ENCODE data around the gene SLC35G3. TPM values are rescaled to one million over a fixed set of nuclear protein-coding genes. Genes with fewer than 3 reads are reported as not detected.

The SLC35G3 gene
- polyA plus RNA-seq, 1 donor (not counting 4 experiments of a cell fraction or from before 2014, with no cell fraction given): not detected

DNA sequence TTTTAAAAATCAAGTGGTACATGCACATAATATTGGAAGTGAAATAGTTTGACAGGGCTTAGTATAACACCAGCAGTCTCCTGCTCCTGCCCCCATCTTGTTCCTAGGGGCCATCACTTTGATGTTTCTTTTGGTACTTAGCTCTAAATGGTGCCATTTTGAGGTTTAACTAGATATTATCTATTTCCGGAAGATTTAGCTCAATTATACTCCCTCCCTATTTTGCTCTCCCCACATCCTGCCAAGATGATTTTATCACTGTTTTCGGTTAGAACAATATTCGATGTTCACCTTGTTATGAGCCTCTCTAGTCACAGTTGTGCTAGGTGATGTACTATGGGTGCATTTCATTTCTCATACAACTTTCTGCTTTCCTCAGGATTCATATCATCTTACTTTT lies 20.0 kb upstream of the SLC35G3 start:
- Histone ChIP-seq H3K4me2 (ENCODE audit: control insufficient read depth, extremely low read depth, insufficient read depth, low read depth, low read length) (no peak overlapping the region), H3K27me3 (ENCODE audit: control insufficient read depth, extremely low read depth, insufficient read depth, low read length) (no peaks in the 10 kb centered on the region), H4K20me1 (ENCODE audit: control insufficient read depth, extremely low read depth, insufficient read depth, low read length) (no peaks in the 10 kb centered on the region), H3K9me1 (ENCODE audit: control insufficient read depth, extremely low read depth, insufficient read depth, low read length) (no peaks in the 10 kb centered on the region), H3K4me1 (ENCODE audit: control insufficient read depth, extremely low read depth, insufficient read depth, low read length) (no peaks in the 10 kb centered on the region), H3K36me3 (ENCODE audit: control insufficient read depth in 2 of 2, extremely low read depth in 1 of 2, insufficient read depth in 2 of 2, low read length in 2 of 2) (no peaks in the 10 kb centered on the region), H3K4me3 (ENCODE audit: control insufficient read depth in 2 of 3, extremely low read depth in 1 of 3, insufficient read depth in 2 of 3, low read depth in 1 of 3, low read length in 3 of 3) (no peak overlapping the region), H3K79me2 (ENCODE audit: control insufficient read depth, insufficient read depth, low read length) (no peaks in the 10 kb centered on the region), H2AFZ (ENCODE audit: control insufficient read depth, low read length) (no peak overlapping the region), H3K9ac (ENCODE audit: control insufficient read depth, extremely low read depth, insufficient read depth, low read length) (no peak overlapping the region), H3K9me3 (ENCODE audit: control insufficient read depth, low read depth, low read length) (no peaks in the 10 kb centered on the region), H3K27ac (ENCODE audit: control insufficient read depth, insufficient read depth, low read length) (no peak overlapping the region)
- FAIRE-seq (no peak), DNase-seq (ENCODE audit: low read depth, low spot score) (no peak)
- dilution Hi-C loops (cut with MboI; ENCODE audit: extremely low pct_ligation_motif_present, low sequenced_read_pairs): no loop called here
- no peak for TF ChIP-seq EZH2 (IDR thresholded peaks at IDR 0.05; ENCODE audit: low read length)
- TF ChIP-seq, protein P1, sequence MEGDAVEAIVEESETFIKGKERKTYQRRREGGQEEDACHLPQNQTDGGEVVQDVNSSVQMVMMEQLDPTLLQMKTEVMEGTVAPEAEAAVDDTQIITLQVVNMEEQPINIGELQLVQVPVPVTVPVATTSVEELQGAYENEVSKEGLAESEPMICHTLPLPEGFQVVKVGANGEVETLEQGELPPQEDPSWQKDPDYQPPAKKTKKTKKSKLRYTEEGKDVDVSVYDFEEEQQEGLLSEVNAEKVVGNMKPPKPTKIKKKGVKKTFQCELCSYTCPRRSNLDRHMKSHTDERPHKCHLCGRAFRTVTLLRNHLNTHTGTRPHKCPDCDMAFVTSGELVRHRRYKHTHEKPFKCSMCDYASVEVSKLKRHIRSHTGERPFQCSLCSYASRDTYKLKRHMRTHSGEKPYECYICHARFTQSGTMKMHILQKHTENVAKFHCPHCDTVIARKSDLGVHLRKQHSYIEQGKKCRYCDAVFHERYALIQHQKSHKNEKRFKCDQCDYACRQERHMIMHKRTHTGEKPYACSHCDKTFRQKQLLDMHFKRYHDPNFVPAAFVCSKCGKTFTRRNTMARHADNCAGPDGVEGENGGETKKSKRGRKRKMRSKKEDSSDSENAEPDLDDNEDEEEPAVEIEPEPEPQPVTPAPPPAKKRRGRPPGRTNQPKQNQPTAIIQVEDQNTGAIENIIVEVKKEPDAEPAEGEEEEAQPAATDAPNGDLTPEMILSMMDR (optimal IDR thresholded peaks at IDR 0.05 in 1 of 3, IDR thresholded peaks at IDR 0.05 in 1 of 3, conservative IDR thresholded peaks at IDR 0.05 in 1 of 3; ENCODE audit: extremely low read depth in 1 of 3, insufficient read depth in 2 of 3, low read length in 3 of 3): no peak

DNA sequence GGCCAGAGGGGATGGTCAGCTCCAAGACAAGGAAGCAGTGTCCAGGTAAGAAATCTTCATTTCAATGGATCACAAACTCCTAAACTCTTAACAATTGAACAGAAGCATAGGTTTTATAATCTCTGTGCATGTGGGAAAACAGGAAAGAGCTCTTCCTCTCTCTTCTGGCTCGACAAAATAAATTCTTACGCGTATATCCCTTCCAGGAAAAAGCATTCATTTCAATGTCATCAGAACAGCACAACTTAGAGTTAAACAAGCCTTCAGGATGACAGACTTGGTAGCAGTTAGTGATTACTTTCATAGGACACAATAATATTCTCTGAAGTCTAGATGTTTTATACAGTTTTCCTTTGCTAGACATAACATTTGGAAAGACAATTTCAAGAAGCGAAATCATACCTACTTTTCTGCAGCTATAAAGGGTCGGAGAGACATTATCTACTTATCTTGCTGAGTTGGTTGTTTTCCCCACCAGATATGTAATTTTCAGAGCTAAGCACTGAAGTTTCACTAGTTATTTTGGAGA lies 19.3 kb upstream of the SLC35G3 start:
- no peaks in the 10 kb centered on the region for H3K79me2 ChIP-seq (ENCODE audit: control insufficient read depth, insufficient read depth, low read length)
- no peaks in the 10 kb centered on the region for H3K9me3 ChIP-seq (ENCODE audit: control insufficient read depth, low read depth, low read length)
- H3K36me3 ChIP-seq (ENCODE audit: control insufficient read depth in 2 of 2, extremely low read depth in 1 of 2, insufficient read depth in 2 of 2, low read length in 2 of 2): no peaks in the 10 kb centered on the region
- no peak overlapping the region for H2AFZ ChIP-seq (ENCODE audit: control insufficient read depth, low read length)
- TF ChIP-seq, protein P1 (optimal IDR thresholded peaks at IDR 0.05 in 1 of 3, IDR thresholded peaks at IDR 0.05 in 1 of 3, conservative IDR thresholded peaks at IDR 0.05 in 1 of 3; ENCODE audit: extremely low read depth in 1 of 3, insufficient read depth in 2 of 3, low read length in 3 of 3): no peak
- TF ChIP-seq EZH2 (IDR thresholded peaks at IDR 0.05; ENCODE audit: low read length): no peak
- dilution Hi-C loops (cut with MboI; ENCODE audit: extremely low pct_ligation_motif_present, low sequenced_read_pairs): no loop called here
- H3K4me1 ChIP-seq (ENCODE audit: control insufficient read depth, extremely low read depth, insufficient read depth, low read length): no peaks in the 10 kb centered on the region
- no peaks in the 10 kb centered on the region for H3K9me1 ChIP-seq (ENCODE audit: control insufficient read depth, extremely low read depth, insufficient read depth, low read length)
- H4K20me1 ChIP-seq (ENCODE audit: control insufficient read depth, extremely low read depth, insufficient read depth, low read length): no peaks in the 10 kb centered on the region
- H3K9ac ChIP-seq (ENCODE audit: control insufficient read depth, extremely low read depth, insufficient read depth, low read length): no peak overlapping the region
- no peak overlapping the region for H3K4me2 ChIP-seq (ENCODE audit: control insufficient read depth, extremely low read depth, insufficient read depth, low read depth, low read length)
- H3K27me3 ChIP-seq (ENCODE audit: control insufficient read depth, extremely low read depth, insufficient read depth, low read length): no peaks in the 10 kb centered on the region
- DNase-seq (ENCODE audit: low read depth, low spot score) (no peak), FAIRE-seq (no peak)
- no peak overlapping the region for H3K4me3 ChIP-seq (ENCODE audit: control insufficient read depth in 2 of 3, extremely low read depth in 1 of 3, insufficient read depth in 2 of 3, low read depth in 1 of 3, low read length in 3 of 3)
- H3K27ac ChIP-seq (ENCODE audit: control insufficient read depth, insufficient read depth, low read length): no peak overlapping the region

All from keratinocyte (primary cell).